ENCODE results near the gene MPG.

- TF ChIP-seq CTCF (IDR thresholded peaks at IDR 0.05 in 2 of 3, conservative IDR thresholded peaks at IDR 0.05 in 1 of 3; ENCODE audit: control insufficient read depth in 2 of 3, extremely low read depth in 1 of 3, insufficient read depth in 1 of 3, low read depth in 3 of 3, low read length in 3 of 3), result no peak
- no peak for TF ChIP-seq ASH2L (IDR thresholded peaks at IDR 0.05; ENCODE audit: borderline replicate concordance, low read depth)
- no peak for TF ChIP-seq POLR2A (IDR thresholded peaks at IDR 0.05; ENCODE audit: low read depth, low read length)
- TF ChIP-seq JUND (IDR thresholded peaks at IDR 0.05; ENCODE audit: low read depth, low read length), result no peak
- no peak for TF ChIP-seq REST (IDR thresholded peaks at IDR 0.05; ENCODE audit: low read depth, low read length)
- TF ChIP-seq PKNOX1 (IDR thresholded peaks at IDR 0.05), result no peak
- TF ChIP-seq NFYB (IDR thresholded peaks at IDR 0.05; ENCODE audit: insufficient read depth, low read depth, low read length), result no peak
Observed at GRCh38 chr16:63466-63865, 14.6 kb upstream of the MPG start.

Measured in GM12878 (cell line).